HepG2 (cell line): ENCODE data around the gene ACTA2. TPM values are rescaled to one million over a fixed set of nuclear protein-coding genes. Genes with fewer than 3 reads are reported as not detected.
A peak's percentile ranks its signal among the peaks of the same experiment; 100 is the strongest.

ENCODE experiments used
- CC2D1A ChIP-seq: sonication (generic); formaldehyde crosslinking; IDR thresholded peaks from 2 replicates; pipeline ENCODE4 v1.8.1; 2023; ENCODE audit warnings: mild to moderate bottlenecking, missing genetic modification reagents
- CREB1 ChIP-seq, 2 experiments: fragments of 450-650 bp in 1 of 2; IDR thresholded peaks; 2 replicates each; pipeline ENCODE4 v1.6.1; 2016 to 2017; ENCODE audit warnings: control low read depth in 1 of 2, mild to moderate bottlenecking in 1 of 2, missing compliant biosample characterization in 1 of 2, missing genetic modification characterization in 1 of 2
- DPF2 ChIP-seq: sonication (generic); formaldehyde crosslinking; IDR thresholded peaks from 2 replicates; pipeline ENCODE4 v1.4.0; 2020; ENCODE audit warnings: mild to moderate bottlenecking, low read depth, missing genetic modification reagents, borderline replicate concordance
- GABPA ChIP-seq, 2 experiments: IDR thresholded peaks; 2 replicates each; pipeline ENCODE4 v1.6.1; 2011 to 2016; ENCODE audit warnings: low read depth in 2 of 2, low read length in 1 of 2, missing biosample characterization in 1 of 2, missing genetic modification characterization in 1 of 2
- GTF2F1 ChIP-seq: fragments of 150-350 bp; IDR thresholded peaks from 2 replicates; pipeline ENCODE4 v1.6.1; 2014; ENCODE audit warnings: low read length
- MED1 ChIP-seq: sonication (generic); formaldehyde crosslinking; IDR thresholded peaks from 2 replicates; pipeline ENCODE4 v1.4.0; 2020; ENCODE audit warnings: missing genetic modification reagents
- MZF1 ChIP-seq: sonication (generic); formaldehyde crosslinking; IDR thresholded peaks from 2 replicates; pipeline ENCODE4 v1.8.1; 2023; ENCODE audit warnings: mild to moderate bottlenecking, missing genetic modification reagents, borderline replicate concordance
- TGIF2 ChIP-seq: IDR thresholded peaks from 2 replicates; pipeline ENCODE4 v1.6.1; 2016; ENCODE audit warnings: control low read depth, missing compliant biosample characterization
- ZBTB7B ChIP-seq: sonication (generic); formaldehyde crosslinking; IDR thresholded peaks from 2 replicates; pipeline ENCODE4 v1.4.0; 2020; ENCODE audit warnings: missing genetic modification reagents
- ZNF256 ChIP-seq: sonication (generic); formaldehyde crosslinking; conservative IDR thresholded peaks from 2 replicates; pipeline ENCODE4 v1.4.0; 2020; ENCODE audit warnings: missing genetic modification reagents
- ZNF296 ChIP-seq: sonication (generic); formaldehyde crosslinking; conservative IDR thresholded peaks from 2 replicates; pipeline ENCODE4 v1.5.0; 2020; ENCODE audit warnings: mild to moderate bottlenecking, missing genetic modification reagents
- ZNF337 ChIP-seq: sonication (generic); formaldehyde crosslinking; IDR thresholded peaks from 2 replicates; pipeline ENCODE4 v1.5.1; 2020; ENCODE audit warnings: missing genetic modification reagents, low read depth, mild to moderate bottlenecking, borderline replicate concordance
- ZNF543 ChIP-seq: sonication (generic); formaldehyde crosslinking; IDR thresholded peaks from 2 replicates; pipeline ENCODE4 v1.4.0; 2020; ENCODE audit warnings: mild to moderate bottlenecking, missing genetic modification reagents
- ZNF646 ChIP-seq: sonication (generic); formaldehyde crosslinking; IDR thresholded peaks from 2 replicates; pipeline ENCODE4 v1.9.0; 2021; ENCODE audit warnings: mild to moderate bottlenecking, missing genetic modification reagents
- polyA plus RNA-seq, 8 experiments: library from polyadenylated mRNA; depleted of rRNA in 3 of 8; stranded (reverse) in 7 of 8; unstranded in 1 of 8; fragments of >200 nt; fragmentation: Illumina TruSeq in 4 of 8; extraction: Trizol in 4 of 8; gene quantifications; 2 replicates each; pipeline versions ENCODE4 v1.2.1 to v1.2.3, GENCODE V29; 2011 to 2016; ENCODE audit warnings: low read depth in 4 of 8, missing spikeins in 1 of 8, mixed read lengths in 1 of 8; ENCODE audit not compliant: insufficient read depth in 1 of 8
- total RNA-seq, 5 experiments: library from RNA; depleted of rRNA; stranded (reverse); fragments of >200 nt; fragmentation: Illumina TruSeq; extraction: Trizol; gene quantifications; 2 replicates each; pipeline ENCODE4 v1.2.3, GENCODE V29; 2016; ENCODE audit warnings: low read depth in 1 of 5
- TF ChIP-seq, protein P1 (sequence below), 2 experiments: IDR thresholded peaks; 2 replicates each; pipeline ENCODE4 v1.6.1; 2011 to 2012; ENCODE audit warnings: low read length in 2 of 2, borderline replicate concordance in 1 of 2, low read depth in 1 of 2, mild to moderate bottlenecking in 1 of 2, moderate library complexity in 1 of 2
- TF ChIP-seq, protein P2 (sequence below): sonication (generic); formaldehyde crosslinking; IDR thresholded peaks from 2 replicates; pipeline ENCODE4 v1.5.0; 2020; ENCODE audit warnings: mild to moderate bottlenecking, missing genetic modification reagents

Gene ACTA2
- total and polyA plus RNA-seq, 2 of the 13 experiments (the other 11 are each of a cell fraction or from before 2014, with no cell fraction given) = 21.8 to 59.9 TPM

DNA sequence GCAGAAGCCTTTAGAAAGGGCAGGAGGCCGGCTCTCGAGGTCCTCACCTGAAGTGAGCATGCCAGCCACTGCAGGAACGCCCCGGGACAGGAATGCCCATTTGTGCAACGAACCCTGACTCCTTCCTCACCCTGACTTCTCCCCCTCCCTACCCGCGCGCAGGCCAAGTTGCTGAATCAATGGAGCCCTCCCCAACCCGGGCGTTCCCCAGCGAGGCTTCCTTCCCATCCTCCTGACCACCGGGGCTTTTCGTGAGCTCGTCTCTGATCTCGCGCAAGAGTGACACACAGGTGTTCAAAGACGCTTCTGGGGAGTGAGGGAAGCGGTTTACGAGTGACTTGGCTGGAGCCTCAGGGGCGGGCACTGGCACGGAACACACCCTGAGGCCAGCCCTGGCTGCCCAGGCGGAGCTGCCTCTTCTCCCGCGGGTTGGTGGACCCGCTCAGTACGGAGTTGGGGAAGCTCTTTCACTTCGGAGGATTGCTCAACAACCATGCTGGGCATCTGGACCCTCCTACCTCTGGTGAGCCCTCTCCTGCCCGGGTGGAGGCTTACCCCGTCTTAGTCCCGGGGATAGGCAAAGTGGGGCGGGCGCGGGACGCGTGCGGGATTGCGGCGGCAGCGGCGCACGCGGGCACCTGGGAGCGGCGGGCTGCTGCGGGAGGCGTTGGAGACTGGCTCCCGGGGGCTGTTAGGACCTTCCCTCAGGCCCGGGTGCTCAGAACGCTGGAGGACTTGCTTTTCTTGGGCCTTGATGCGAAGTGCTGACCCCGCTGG lies 38.0 kb upstream of the ACTA2 start, which contains the start of gene FAS (continued):
- TF ChIP-seq GABPA (IDR thresholded peaks at IDR 0.05; ENCODE audit: low read depth, low read length) (no peak), GABPA (CRISPR knock-in tag; IDR thresholded peaks at IDR 0.05; ENCODE audit: low read depth) (no peak), ZNF296 (CRISPR knock-in tag) (0 out of 2 replicates have a peak, but pooled peaks have one; percentile 22), GTF2F1 (no peak), MED1 (no peak), ZBTB7B (CRISPR knock-in tag) (no peak), ZNF337 (CRISPR knock-in tag) (no peak), CREB1 (IDR thresholded peaks at IDR 0.05) (no peak), CREB1 (CRISPR knock-in tag; IDR thresholded peaks at IDR 0.05) (no peak), MZF1 (CRISPR knock-in tag) (no peak), TGIF2 (CRISPR knock-in tag) (no peak; the same call in 1 of the 2 replicates), ZNF543 (0 out of 2 replicates have a peak, but pooled peaks have one; percentile 24), ZNF256 (no peak), DPF2 (no peak), ZNF646 (no peak), CC2D1A (CRISPR knock-in tag) (no peak)
- TF ChIP-seq, protein P1, sequence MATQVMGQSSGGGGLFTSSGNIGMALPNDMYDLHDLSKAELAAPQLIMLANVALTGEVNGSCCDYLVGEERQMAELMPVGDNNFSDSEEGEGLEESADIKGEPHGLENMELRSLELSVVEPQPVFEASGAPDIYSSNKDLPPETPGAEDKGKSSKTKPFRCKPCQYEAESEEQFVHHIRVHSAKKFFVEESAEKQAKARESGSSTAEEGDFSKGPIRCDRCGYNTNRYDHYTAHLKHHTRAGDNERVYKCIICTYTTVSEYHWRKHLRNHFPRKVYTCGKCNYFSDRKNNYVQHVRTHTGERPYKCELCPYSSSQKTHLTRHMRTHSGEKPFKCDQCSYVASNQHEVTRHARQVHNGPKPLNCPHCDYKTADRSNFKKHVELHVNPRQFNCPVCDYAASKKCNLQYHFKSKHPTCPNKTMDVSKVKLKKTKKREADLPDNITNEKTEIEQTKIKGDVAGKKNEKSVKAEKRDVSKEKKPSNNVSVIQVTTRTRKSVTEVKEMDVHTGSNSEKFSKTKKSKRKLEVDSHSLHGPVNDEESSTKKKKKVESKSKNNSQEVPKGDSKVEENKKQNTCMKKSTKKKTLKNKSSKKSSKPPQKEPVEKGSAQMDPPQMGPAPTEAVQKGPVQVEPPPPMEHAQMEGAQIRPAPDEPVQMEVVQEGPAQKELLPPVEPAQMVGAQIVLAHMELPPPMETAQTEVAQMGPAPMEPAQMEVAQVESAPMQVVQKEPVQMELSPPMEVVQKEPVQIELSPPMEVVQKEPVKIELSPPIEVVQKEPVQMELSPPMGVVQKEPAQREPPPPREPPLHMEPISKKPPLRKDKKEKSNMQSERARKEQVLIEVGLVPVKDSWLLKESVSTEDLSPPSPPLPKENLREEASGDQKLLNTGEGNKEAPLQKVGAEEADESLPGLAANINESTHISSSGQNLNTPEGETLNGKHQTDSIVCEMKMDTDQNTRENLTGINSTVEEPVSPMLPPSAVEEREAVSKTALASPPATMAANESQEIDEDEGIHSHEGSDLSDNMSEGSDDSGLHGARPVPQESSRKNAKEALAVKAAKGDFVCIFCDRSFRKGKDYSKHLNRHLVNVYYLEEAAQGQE (IDR thresholded peaks at IDR 0.05; ENCODE audit: borderline replicate concordance in 1 of 2, low read depth in 1 of 2, low read length in 2 of 2) = no peak
- TF ChIP-seq, protein P2, sequence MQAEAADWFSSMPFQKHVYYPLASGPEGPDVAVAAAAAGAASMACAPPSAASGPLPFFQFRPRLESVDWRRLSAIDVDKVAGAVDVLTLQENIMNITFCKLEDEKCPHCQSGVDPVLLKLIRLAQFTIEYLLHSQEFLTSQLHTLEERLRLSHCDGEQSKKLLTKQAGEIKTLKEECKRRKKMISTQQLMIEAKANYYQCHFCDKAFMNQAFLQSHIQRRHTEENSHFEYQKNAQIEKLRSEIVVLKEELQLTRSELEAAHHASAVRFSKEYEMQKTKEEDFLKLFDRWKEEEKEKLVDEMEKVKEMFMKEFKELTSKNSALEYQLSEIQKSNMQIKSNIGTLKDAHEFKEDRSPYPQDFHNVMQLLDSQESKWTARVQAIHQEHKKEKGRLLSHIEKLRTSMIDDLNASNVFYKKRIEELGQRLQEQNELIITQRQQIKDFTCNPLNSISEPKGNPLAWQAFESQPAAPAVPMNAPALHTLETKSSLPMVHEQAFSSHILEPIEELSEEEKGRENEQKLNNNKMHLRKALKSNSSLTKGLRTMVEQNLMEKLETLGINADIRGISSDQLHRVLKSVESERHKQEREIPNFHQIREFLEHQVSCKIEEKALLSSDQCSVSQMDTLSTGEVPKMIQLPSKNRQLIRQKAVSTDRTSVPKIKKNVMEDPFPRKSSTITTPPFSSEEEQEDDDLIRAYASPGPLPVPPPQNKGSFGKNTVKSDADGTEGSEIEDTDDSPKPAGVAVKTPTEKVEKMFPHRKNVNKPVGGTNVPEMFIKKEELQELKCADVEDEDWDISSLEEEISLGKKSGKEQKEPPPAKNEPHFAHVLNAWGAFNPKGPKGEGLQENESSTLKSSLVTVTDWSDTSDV (CRISPR knock-in tag) = no peak
